ENCODE results near the gene KIAA0825. TPM values are rescaled to one million over a fixed set of nuclear protein-coding genes. Genes with fewer than 3 reads are reported as not detected.

KIAA0825 gene
- total and polyA plus RNA-seq, 7 donors, result 0.46 to 4.6 (median 3.3) TPM; not detected in 1

DNA sequence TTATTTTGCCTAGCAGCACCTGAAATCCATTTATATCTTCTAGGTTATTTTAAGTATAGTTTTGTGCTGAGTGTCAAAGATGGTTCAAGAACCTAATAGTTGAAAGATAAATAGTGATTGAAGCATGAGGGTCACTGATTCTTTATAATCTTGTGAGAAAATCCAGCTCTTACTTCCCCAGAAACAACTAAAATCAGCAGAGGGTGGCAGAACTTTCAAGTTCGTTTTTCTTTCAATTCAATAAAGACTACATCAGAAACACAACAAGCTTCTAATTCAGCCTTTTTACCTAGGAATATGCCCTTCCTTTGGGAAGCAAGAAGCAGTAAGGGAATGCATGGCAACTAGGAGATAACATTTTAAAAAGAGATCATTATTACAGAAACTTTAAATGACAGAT lies 202.6 kb downstream of the KIAA0825 start:
- Histone ChIP-seq H3K27ac (no peak overlapping the region), H3K9me3 (no peaks in the 10 kb centered on the region), H3K4me3 (no peak overlapping the region), H3K27me3 (no peaks in the 10 kb centered on the region), H3K4me1 (no peaks in the 10 kb centered on the region), H3K36me3 (no peaks in the 10 kb centered on the region)
- no peak for DNase-seq
- intact Hi-C loops (cut with DNase I), result no loop called here
- TF ChIP-seq POLR2AphosphoS5 (IDR thresholded peaks at IDR 0.05) (no peak), EP300 (IDR thresholded peaks at IDR 0.05) (no peak), POLR2A (IDR thresholded peaks at IDR 0.05) (no peak)
- TF ChIP-seq, protein P1, sequence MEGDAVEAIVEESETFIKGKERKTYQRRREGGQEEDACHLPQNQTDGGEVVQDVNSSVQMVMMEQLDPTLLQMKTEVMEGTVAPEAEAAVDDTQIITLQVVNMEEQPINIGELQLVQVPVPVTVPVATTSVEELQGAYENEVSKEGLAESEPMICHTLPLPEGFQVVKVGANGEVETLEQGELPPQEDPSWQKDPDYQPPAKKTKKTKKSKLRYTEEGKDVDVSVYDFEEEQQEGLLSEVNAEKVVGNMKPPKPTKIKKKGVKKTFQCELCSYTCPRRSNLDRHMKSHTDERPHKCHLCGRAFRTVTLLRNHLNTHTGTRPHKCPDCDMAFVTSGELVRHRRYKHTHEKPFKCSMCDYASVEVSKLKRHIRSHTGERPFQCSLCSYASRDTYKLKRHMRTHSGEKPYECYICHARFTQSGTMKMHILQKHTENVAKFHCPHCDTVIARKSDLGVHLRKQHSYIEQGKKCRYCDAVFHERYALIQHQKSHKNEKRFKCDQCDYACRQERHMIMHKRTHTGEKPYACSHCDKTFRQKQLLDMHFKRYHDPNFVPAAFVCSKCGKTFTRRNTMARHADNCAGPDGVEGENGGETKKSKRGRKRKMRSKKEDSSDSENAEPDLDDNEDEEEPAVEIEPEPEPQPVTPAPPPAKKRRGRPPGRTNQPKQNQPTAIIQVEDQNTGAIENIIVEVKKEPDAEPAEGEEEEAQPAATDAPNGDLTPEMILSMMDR (IDR thresholded peaks at IDR 0.05), result no peak
- 42 to 57% methylated on average over 1 of the region's 1 CpG for WGBS, 2 donors

DNA sequence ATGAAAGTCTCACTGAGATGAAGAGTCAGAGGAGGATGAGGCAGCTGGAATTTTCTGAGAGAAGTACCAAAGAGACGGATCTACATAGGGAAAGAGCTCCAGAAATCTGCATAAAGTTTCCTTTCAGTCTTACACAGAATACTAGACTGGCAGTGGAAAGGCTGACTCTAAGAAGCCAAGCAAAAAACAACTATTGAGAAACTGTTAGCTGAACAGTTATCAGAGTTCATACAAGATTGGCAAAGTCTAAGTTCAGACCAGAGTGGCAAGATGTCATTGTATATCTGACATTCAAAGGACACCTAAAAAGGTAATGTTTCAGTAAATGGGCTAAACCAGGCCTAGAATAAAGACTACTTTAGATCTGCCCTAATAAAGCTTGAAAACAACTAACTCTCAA lies 209.0 kb downstream of the KIAA0825 start:
- no peak for DNase-seq
- Histone ChIP-seq H3K27ac (no peak overlapping the region), H3K27me3 (no peaks in the 10 kb centered on the region), H3K4me1 (no peaks in the 10 kb centered on the region), H3K9me3 (no peaks in the 10 kb centered on the region), H3K36me3 (no peaks in the 10 kb centered on the region), H3K4me3 (no peak overlapping the region)
- TF ChIP-seq, protein P1 (IDR thresholded peaks at IDR 0.05), result no peak
- no peak for TF ChIP-seq POLR2A (IDR thresholded peaks at IDR 0.05)
- intact Hi-C loops (cut with DNase I), result no loop called here
- WGBS, 2 donors, result 94 to 96% methylated on average over 1 of the region's 1 CpG

DNA sequence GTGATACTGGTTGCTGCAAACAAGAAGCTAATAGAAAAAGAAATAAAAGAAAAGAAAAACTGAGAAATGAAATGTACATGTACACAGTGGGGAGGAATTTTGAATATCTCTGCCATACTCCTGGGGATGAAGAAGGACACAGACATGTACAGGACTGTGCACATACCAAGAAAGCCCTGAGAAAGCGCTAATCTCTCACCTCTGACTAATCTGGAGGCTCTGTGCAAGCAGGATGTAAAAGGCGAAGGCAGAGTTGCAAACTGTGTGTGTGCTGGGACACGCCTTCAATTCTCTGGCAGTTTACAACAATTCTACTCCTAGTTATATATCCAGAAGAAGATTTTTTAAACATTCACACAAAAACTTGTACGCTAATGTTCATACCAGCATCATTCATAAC lies 211.4 kb downstream of the KIAA0825 start:
- no peak overlapping the region for H3K4me3 ChIP-seq
- no peaks in the 10 kb centered on the region for H3K4me1 ChIP-seq
- intact Hi-C loops (cut with DNase I), result no loop called here
- H3K27me3 ChIP-seq, result no peaks in the 10 kb centered on the region
- TF ChIP-seq, protein P1 (IDR thresholded peaks at IDR 0.05), result no peak
- TF ChIP-seq EP300 (IDR thresholded peaks at IDR 0.05) (no peak), POLR2A (IDR thresholded peaks at IDR 0.05) (no peak), POLR2AphosphoS5 (IDR thresholded peaks at IDR 0.05) (no peak)
- no peaks in the 10 kb centered on the region for H3K9me3 ChIP-seq
- WGBS, 2 donors, result 71 to 90% methylated on average over 4 of the region's 4 CpGs
- DNase-seq, result no peak
- H3K36me3 ChIP-seq, result no peaks in the 10 kb centered on the region
- H3K27ac ChIP-seq, result no peak overlapping the region

DNA sequence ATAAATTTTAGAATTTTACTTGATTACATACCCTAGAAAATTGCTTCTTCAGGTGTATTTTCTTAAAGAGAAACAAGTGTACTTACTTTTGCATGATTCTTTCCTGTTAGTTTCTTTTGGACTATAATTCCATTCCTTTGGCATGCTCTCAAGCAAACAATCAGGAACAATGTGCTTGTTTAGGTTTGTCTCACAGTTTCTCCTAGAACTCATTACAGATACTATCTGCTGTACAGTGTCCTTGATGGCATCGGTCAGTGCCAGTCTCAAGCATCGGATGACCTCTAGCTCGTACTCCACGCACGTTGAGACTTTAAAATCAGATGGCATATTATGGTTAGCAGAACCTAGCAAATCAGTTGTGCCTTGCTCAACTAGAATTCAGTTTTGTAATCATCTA lies 214.9 kb downstream of the KIAA0825 start:
- TF ChIP-seq POLR2AphosphoS5 (IDR thresholded peaks at IDR 0.05), result no peak
- TF ChIP-seq, protein P1 (IDR thresholded peaks at IDR 0.05), result no peak
- no peak for TF ChIP-seq POLR2A (IDR thresholded peaks at IDR 0.05)
- no peak for TF ChIP-seq EP300 (IDR thresholded peaks at IDR 0.05)
- H3K4me1 ChIP-seq, result no peaks in the 10 kb centered on the region
- H3K9me3 ChIP-seq, result no peaks in the 10 kb centered on the region
- H3K27ac ChIP-seq, result no peak overlapping the region
- H3K27me3 ChIP-seq, result no peaks in the 10 kb centered on the region
- WGBS, 2 donors, result 92 to 93% methylated on average over 5 of the region's 5 CpGs
- H3K36me3 ChIP-seq, result no peaks in the 10 kb centered on the region
- no peak overlapping the region for H3K4me3 ChIP-seq
- intact Hi-C loops (cut with DNase I), result no loop called here
- DNase-seq, result no peak

DNA sequence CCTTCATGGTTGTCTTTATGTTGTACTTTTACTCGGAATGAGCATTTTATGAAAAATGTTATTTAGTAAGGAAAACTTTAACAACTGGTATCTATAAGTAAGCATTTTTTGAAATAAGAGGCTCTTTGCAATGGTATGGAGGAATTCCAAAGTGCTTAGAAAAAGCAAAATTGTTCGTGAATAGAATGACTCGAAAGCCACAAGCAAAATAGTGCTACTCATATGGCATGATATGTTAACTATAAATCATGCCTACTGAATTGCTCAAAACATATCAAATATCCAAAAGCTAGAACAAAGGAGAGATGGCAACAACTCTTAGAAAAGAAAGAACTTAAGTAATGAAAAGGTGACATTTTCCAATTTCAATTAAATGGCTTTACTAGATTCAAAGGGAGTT lies 216.3 kb downstream of the KIAA0825 start:
- DNase-seq, result no peak
- Histone ChIP-seq H3K27ac (no peak overlapping the region), H3K4me1 (no peaks in the 10 kb centered on the region), H3K36me3 (no peaks in the 10 kb centered on the region), H3K9me3 (no peaks in the 10 kb centered on the region), H3K4me3 (no peak overlapping the region), H3K27me3 (no peaks in the 10 kb centered on the region)
- 91 to 94% methylated on average over 3 of the region's 3 CpGs for WGBS, 2 donors
- intact Hi-C loops (cut with DNase I), result no loop called here
- no peak for TF ChIP-seq POLR2AphosphoS5 (IDR thresholded peaks at IDR 0.05)
- TF ChIP-seq POLR2A (IDR thresholded peaks at IDR 0.05), result no peak
- TF ChIP-seq, protein P1 (IDR thresholded peaks at IDR 0.05), result no peak
- TF ChIP-seq EP300 (IDR thresholded peaks at IDR 0.05), result no peak
